Measurements from ENCODE around the gene DHX57.

- TF ChIP-seq HDGF (IDR thresholded peaks at IDR 0.05; ENCODE audit: borderline replicate concordance) (no peak), TARDBP (IDR thresholded peaks at IDR 0.05) (no peak), CTBP1 (IDR thresholded peaks at IDR 0.05; ENCODE audit: borderline replicate concordance) (no peak), ELF4 (IDR thresholded peaks at IDR 0.05) (no peak), SP1 (IDR thresholded peaks at IDR 0.05) (no peak)
Observed at GRCh38 chr2:38911191-38911590, 35.5 kb upstream of the DHX57 start.
